Measurements from ENCODE around the gene FAM151B.

- no peak for TF ChIP-seq CTCF (IDR thresholded peaks at IDR 0.05)
- no peak for TF ChIP-seq POLR2A (IDR thresholded peaks at IDR 0.05)
These were observed 101.1 kb downstream of the FAM151B start for GRCh38 chr5:80588858-80589540.
